Superior temporal gyrus (tissue), 1 donor: ENCODE data around the gene UAP1L1.
"Not testable (repeated sequence)": the region's sequence is repeated elsewhere in the genome, so short reads cannot be mapped to it uniquely, and the experiment has no call there.

ENCODE experiments used
- DNase-seq: peaks from one replicate; pipeline ENCODE4 v3.0.0-alpha.2; 2016; ENCODE audit errors: extremely low spot score

The UAP1L1 gene

GRCh38 chr9:137077010-137077747 is at the start of gene UAP1L1:
Gene UAP1L1, plus strand, starts transcription at chr9:137077517. Its CDS starts 16 bp downstream, at chr9:137077533.
- peak; percentile 74 for DNase-seq

- peak; percentile 74 for DNase-seq
Observed at GRCh38 chr9:137028263-137029057, 48.9 kb upstream of the UAP1L1 start.

GRCh38 chr9:137029058-137029936 is 48.0 kb upstream of the UAP1L1 start:
- DNase-seq = peak; percentile 85

GRCh38 chr9:137030006-137030405 is 47.3 kb upstream of the UAP1L1 start:
- no peak for DNase-seq

- DNase-seq = no peak
Observed at GRCh38 chr9:137030538-137031527, 46.5 kb upstream of the UAP1L1 start.

- no peak for DNase-seq
Observed at GRCh38 chr9:137031904-137032640, 45.2 kb upstream of the UAP1L1 start, which contains the start of gene FUT7. Gene FUT7, minus strand, starts transcription at chr9:137032088. Its CDS starts 97 bp downstream, at chr9:137031991.

GRCh38 chr9:137032858-137033257 is 44.5 kb upstream of the UAP1L1 start:
- DNase-seq = no peak

- not testable (repeated sequence) for DNase-seq
Observed at GRCh38 chr9:137033481-137033880, 43.8 kb upstream of the UAP1L1 start.

GRCh38 chr9:137034039-137034708 is 43.1 kb upstream of the UAP1L1 start:
- DNase-seq = no peak

- DNase-seq = peak; percentile 92
Observed at GRCh38 chr9:137034709-137035506, 42.4 kb upstream of the UAP1L1 start.

GRCh38 chr9:137035507-137035834 is 41.8 kb upstream of the UAP1L1 start:
- DNase-seq = no peak

- no peak for DNase-seq
Observed at GRCh38 chr9:137035937-137036336, 41.4 kb upstream of the UAP1L1 start.

GRCh38 chr9:137037035-137037434 is 40.3 kb upstream of the UAP1L1 start:
- DNase-seq = no peak

- DNase-seq = no peak
Observed at GRCh38 chr9:137037483-137037882, 39.8 kb upstream of the UAP1L1 start.

GRCh38 chr9:137038916-137039315 is 38.4 kb upstream of the UAP1L1 start:
- no peak for DNase-seq

- DNase-seq = no peak
Observed at GRCh38 chr9:137039611-137040366, 37.5 kb upstream of the UAP1L1 start.

- DNase-seq = no peak
Observed at GRCh38 chr9:137040568-137040967, 36.7 kb upstream of the UAP1L1 start.

- no peak for DNase-seq
Observed at GRCh38 chr9:137041124-137041523, 36.2 kb upstream of the UAP1L1 start.
